ENCODE results near the gene TRPM8. TPM values are rescaled to one million over a fixed set of nuclear protein-coding genes. Genes with fewer than 3 reads are reported as not detected.

TRPM8 gene
- total and polyA plus RNA-seq, 2 experiments from 2014 or later, result 0.11 to 0.14 TPM

GRCh38 chr2:233980955-233981561 lies 63.9 kb downstream of the TRPM8 start:
- Histone ChIP-seq H3K27ac (ENCODE audit: low read depth) (no peak overlapping the region), H3K4me1 (ENCODE audit: insufficient read depth) (no peaks in the 10 kb centered on the region), H3K27me3 (ENCODE audit: insufficient read depth) (no peaks in the 10 kb centered on the region), H3K36me3 (ENCODE audit: insufficient read depth) (no peaks in the 10 kb centered on the region), H3K4me3 (no peak overlapping the region), H3K4me2 (no peak overlapping the region), H4K20me1 (replicated peaks; ENCODE audit: insufficient read depth) (no peaks in the 10 kb centered on the region), H3K9me2 (ENCODE audit: insufficient read depth) (no peaks in the 10 kb centered on the region), H2AFZ (no peak overlapping the region), H3F3A (replicated peaks; ENCODE audit: low read depth) (no peaks in the 10 kb centered on the region), H3K79me2 (replicated peaks; ENCODE audit: insufficient read depth) (no peaks in the 10 kb centered on the region)
- H3K36me3 Mint-ChIP-seq (ENCODE audit: low read depth), result 0 out of 3 replicates have a peak, but pooled peaks cover 6% of the 10 kb centered on the region
- peaks cover 11% of the 10 kb centered on the region; the same call in 2 of the 3 replicates for H3K9me3 Mint-ChIP-seq
- no peak overlapping the region for H3K27ac Mint-ChIP-seq
- ATAC-seq, result no peak
- peaks cover 5% of the 10 kb centered on the region for H3K4me1 Mint-ChIP-seq
- DNase-seq (ENCODE audit: low spot score), result no peak
- no peaks in the 10 kb centered on the region for H3K27me3 Mint-ChIP-seq (ENCODE audit: insufficient read depth, low read depth, poor library complexity)
- no peak overlapping the region for H3K4me3 Mint-ChIP-seq
- TF ChIP-seq ZNF462 (CRISPR knock-in tag; IDR thresholded peaks at IDR 0.05), result no peak
- TF ChIP-seq ZNF114 (CRISPR knock-in tag; IDR thresholded peaks at IDR 0.05), result no peak
- TF ChIP-seq ETS1 (IDR thresholded peaks at IDR 0.05), result no peak
- no peak for TF ChIP-seq CREB1 (CRISPR knock-in tag; IDR thresholded peaks at IDR 0.05; ENCODE audit: low read depth)
- TF ChIP-seq EZH2phosphoT487 (IDR thresholded peaks at IDR 0.05; ENCODE audit: unreplicated experiment), result no peak
- no peak for TF ChIP-seq JUNB (IDR thresholded peaks at IDR 0.05; ENCODE audit: unreplicated experiment)
- TF ChIP-seq CTCF (conservative IDR thresholded peaks at IDR 0.05; ENCODE audit: low read depth in 2 of 2), result no peak
- no peak for TF ChIP-seq NANOG (IDR thresholded peaks at IDR 0.05; ENCODE audit: borderline replicate concordance)
- no peak for TF ChIP-seq STAT1 (IDR thresholded peaks at IDR 0.05; ENCODE audit: unreplicated experiment)
- TF ChIP-seq, protein P1, sequence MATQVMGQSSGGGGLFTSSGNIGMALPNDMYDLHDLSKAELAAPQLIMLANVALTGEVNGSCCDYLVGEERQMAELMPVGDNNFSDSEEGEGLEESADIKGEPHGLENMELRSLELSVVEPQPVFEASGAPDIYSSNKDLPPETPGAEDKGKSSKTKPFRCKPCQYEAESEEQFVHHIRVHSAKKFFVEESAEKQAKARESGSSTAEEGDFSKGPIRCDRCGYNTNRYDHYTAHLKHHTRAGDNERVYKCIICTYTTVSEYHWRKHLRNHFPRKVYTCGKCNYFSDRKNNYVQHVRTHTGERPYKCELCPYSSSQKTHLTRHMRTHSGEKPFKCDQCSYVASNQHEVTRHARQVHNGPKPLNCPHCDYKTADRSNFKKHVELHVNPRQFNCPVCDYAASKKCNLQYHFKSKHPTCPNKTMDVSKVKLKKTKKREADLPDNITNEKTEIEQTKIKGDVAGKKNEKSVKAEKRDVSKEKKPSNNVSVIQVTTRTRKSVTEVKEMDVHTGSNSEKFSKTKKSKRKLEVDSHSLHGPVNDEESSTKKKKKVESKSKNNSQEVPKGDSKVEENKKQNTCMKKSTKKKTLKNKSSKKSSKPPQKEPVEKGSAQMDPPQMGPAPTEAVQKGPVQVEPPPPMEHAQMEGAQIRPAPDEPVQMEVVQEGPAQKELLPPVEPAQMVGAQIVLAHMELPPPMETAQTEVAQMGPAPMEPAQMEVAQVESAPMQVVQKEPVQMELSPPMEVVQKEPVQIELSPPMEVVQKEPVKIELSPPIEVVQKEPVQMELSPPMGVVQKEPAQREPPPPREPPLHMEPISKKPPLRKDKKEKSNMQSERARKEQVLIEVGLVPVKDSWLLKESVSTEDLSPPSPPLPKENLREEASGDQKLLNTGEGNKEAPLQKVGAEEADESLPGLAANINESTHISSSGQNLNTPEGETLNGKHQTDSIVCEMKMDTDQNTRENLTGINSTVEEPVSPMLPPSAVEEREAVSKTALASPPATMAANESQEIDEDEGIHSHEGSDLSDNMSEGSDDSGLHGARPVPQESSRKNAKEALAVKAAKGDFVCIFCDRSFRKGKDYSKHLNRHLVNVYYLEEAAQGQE (IDR thresholded peaks at IDR 0.05; ENCODE audit: unreplicated experiment), result no peak

All from GM23338 (cell line).